ENCODE data around the gene S100A5. TPM values are rescaled to one million over a fixed set of nuclear protein-coding genes. Genes with fewer than 3 reads are reported as not detected.
A peak's percentile ranks its signal among the peaks of the same experiment; 100 is the strongest.
"Not testable (repeated sequence)": the region's sequence is repeated elsewhere in the genome, so short reads cannot be mapped to it uniquely, and the experiment has no call there.

S100A5 gene
- polyA plus RNA-seq, 3 donors: 1.1 to 1.4 (median 1.2) TPM

GRCh38 chr1:153567621-153568366, 27.1 kb upstream of the S100A5 start:
- no peak for DNase-seq

- DNase-seq: peak; percentile 72
Measured at GRCh38 chr1:153566414-153567371, 26.0 kb upstream of the S100A5 start.

DNA sequence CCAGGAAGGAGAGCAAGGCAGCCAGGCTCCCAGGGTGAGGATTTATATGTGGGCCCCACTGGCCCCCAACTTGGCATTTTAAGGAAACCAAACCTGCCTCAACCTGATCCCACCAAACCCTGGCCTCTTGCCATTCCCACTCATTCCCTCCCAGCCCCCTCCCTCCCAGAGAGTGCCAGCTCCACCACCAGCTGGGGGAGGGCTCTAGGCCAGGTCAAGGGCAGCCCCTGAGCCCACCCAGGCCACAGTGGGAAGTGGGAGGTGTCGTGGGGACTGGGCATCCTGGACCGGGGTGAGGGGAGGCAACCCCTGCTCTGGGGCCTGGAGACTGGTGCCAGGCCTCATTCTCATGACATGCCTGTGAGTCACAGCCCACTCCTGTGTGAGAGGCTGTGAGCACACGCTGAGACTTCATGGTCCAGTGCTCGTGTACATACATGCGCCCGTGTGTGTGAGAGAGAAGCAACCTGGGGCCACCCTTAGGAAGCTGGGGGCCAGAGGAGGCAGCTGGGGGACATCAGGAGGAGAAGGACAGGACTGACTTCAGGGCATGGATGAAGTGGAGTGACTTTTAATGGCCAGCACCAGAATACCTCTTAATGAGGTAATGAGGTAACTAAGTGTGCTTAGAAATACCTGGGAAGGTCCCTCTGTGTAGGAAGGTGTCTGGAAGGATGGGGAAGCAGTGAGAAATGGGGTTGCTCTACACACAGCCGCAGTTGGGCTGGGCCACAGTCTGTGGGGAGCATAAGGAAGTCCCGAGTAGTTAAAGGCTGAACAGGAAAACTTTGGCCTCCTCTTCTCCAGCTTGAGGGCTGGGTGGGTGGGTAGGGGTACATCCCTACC, 25.0 kb upstream of the S100A5 start, which contains the start of gene S100A2:
TSS of gene S100A2 (minus strand) at position 316 of the 846 bp plus-strand sequence. CDS start 1,967 bp downstream, outside the sequence.
- DNase-seq: no peak

DNA sequence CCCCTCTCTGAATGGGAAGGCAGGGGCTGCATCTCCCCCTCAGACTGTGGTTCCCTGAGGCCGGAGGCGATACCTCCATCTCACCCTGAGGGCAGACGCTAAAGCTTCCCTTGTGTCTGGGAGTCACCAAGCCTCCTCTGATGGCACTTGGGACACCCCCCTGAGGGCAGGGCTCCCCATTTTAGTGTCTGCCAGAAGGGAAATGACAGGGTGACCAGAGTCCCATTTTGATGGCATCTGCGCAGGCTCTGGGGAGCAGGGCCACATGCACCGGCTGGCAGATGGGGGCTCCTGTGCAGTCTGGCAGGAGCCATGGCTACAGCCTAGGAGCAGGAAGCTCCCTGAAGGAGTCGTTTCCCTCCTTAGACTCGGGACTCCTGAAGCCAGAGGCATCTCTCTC, 23.3 kb upstream of the S100A5 start:
- no peak for DNase-seq

- DNase-seq: peak; percentile 72
Measured at GRCh38 chr1:153563483-153563901, 22.8 kb upstream of the S100A5 start.

GRCh38 chr1:153562021-153562420, 21.3 kb upstream of the S100A5 start:
- not testable (repeated sequence) for DNase-seq

- DNase-seq: no peak
Measured at GRCh38 chr1:153561466-153561985, 20.8 kb upstream of the S100A5 start.

DNA sequence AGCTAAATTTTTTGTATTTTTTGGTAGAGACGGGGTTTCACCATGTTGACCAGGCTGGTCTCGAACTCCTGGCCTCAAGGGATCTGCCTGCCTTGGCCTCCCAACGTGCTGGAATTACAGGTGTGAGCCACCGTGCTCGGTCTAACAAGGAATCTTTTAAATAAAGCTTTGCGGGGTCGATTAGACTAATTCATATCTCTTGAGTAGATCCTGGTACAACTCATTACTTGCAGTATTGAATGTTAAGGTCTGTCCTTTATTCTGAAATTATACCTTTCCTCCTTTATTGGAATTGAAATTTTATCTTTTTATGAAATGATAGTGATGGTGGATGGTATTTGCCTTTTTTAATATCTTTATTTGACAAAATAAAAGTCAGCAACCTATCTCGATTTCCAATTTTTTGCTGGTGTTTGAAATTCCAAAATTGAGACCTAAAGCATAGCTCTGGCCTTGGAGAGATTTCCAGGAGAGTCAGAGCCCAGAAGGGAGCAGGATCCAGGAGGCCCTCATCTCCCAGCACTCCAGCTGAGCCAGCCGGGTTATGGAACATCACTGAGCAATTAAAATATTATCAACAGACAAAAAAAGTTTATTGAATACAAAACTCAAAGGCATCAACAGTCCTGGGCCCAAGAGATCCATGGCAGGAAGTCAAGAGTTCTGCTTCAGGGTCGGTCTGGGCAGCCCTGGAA, 20.2 kb upstream of the S100A5 start:
- DNase-seq: no peak

DNA sequence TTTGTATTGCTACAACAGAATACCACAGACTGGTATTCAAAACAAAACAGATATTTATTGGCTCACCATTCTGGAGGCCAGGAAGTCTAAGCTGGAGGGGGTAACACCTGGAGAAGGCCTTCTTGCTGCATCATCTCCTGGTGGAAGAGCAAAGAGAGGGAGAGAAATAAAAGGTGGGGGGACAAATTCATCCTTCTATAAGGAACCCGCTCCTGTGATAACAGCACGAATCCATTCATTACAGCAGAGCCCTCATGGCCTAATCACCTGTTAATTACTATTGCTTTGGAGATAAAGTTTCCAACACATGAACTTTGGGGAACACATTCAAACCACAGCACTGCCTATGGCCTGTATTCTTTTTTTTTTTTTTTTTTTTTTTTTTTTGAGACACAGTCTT, 19.5 kb upstream of the S100A5 start:
- DNase-seq: no peak

- DNase-seq: no peak
Measured at GRCh38 chr1:153557877-153558276, 17.1 kb upstream of the S100A5 start.

- no peak for DNase-seq
Measured at GRCh38 chr1:153556348-153556747, 15.6 kb upstream of the S100A5 start.

DNA sequence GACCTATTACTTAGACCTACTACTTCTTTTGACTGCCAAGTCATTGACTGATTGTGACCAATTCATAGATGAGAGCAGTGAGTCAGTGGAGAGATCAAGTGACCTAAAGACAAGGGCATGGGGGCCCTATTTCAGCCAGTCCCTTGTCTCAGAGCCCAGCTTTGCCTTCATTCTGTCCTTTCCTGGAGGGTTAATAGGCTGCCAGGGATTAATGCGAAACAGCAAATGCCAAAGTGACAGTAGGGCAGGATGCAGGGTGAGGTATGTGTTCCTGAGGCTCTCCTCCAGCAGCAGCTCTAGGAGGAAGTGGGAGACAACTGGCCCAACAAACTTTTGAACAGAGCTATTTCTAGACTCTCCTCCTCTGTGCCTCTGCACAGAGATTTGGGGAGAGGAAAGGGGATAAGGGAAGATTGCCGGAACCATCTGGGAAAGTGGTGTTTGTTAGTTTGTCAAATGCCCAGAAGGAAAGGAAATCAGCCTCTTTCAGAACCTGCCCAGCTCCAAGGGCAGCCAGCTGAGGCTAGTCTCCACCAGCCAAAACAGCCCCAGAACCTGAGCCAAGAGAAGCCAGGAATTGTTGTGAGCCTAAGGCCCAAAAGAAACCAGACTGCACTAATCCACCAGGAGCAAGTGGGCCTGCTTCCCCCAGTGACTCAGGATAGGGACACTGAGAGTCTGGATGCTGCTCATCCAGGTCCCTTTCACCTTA, 13.3 kb upstream of the S100A5 start:
- DNase-seq: no peak

GRCh38 chr1:153553096-153553495, 12.4 kb upstream of the S100A5 start:
- DNase-seq: no peak

- no peak for DNase-seq
Measured at GRCh38 chr1:153552335-153552734, 11.6 kb upstream of the S100A5 start.

DNA sequence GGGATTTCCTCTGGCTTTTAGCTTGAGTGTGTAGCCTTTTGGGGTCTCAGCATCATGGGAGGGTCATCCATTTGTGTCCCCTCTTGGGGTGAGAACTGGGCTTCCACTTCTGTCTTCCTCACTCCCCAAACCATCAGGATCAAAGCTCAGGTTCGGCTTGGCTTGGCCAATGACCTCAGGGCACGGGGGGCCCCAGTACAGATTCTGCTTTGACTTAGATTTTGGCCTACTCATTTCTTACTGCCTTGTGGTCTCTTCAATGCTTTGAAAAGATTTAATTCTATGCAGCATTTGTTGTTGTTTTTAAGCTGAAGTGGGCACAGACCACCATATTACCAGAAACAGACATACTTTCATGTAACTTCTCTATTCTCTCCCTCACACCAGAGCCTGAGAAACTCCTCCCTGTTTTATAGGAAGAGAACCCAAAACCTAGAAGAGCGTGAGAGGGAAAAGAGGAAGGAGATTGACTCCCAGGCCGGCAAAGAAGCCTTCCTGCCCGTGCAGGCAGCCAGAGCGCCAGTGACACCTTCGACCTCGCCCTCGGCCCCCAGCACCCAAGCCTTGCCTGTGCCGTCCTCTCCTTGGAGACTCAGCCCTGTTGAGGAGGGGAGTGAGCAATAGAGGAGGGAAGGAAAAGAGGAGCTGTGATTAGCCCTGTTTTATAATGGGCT, 10.2 kb upstream of the S100A5 start:
- DNase-seq: no peak

DNA sequence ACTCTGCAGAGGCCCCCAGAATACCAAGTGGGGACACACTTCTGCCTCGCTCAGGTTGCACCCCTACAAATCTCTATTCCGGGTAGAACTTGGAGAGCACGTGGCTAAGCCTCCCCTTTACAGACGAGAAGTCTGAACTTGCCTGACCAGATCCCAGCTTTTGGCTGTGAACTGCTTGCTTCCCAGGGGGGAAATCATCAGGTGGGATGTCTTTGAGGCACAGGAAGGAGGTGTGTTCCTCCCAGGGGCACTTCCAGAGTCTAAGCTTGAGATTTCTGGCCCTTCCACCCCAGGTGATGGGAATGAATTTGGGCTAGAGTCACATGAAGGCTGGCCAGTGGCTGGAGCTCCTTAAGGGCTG, 9.6 kb upstream of the S100A5 start:
- no peak for DNase-seq

GRCh38 chr1:153549741-153550397, 9.1 kb upstream of the S100A5 start:
- no peak for DNase-seq

- DNase-seq: no peak
Measured at GRCh38 chr1:153548722-153549688, 8.3 kb upstream of the S100A5 start, which contains the start of gene S100A3. TSS of gene S100A3 (minus strand) at chr1:153549258. CDS start at chr1:153548485, 773 bp downstream.
